ENCODE data around the gene IL17REL.

IL17REL gene

GRCh38 chr22:49966041-49966773, 46.4 kb downstream of the IL17REL start:
- no peak for DNase-seq

GRCh38 chr22:49965091-49966040, 47.2 kb downstream of the IL17REL start:
- DNase-seq, result no peak

GRCh38 chr22:49964136-49965090, 48.2 kb downstream of the IL17REL start:
- no peak for DNase-seq

GRCh38 chr22:49963647-49964026, 48.9 kb downstream of the IL17REL start:
- DNase-seq, result no peak

GRCh38 chr22:49962751-49963646, 49.6 kb downstream of the IL17REL start:
- no peak for DNase-seq

GRCh38 chr22:49962012-49962750, 50.4 kb downstream of the IL17REL start:
- no peak for DNase-seq

GRCh38 chr22:49961601-49962011, 51.0 kb downstream of the IL17REL start:
- DNase-seq, result no peak

GRCh38 chr22:49961005-49961600, 51.5 kb downstream of the IL17REL start:
- no peak for DNase-seq

GRCh38 chr22:49960159-49961004, 52.2 kb downstream of the IL17REL start, which contains the start of gene PIM3:
PIM3 (plus strand) TSS chr22:49960772; CDS start chr22:49960948, 176 bp downstream.
- peak; percentile 88 for DNase-seq

GRCh38 chr22:49959782-49960158, 52.8 kb downstream of the IL17REL start:
- no peak for DNase-seq

- no peak for DNase-seq
These were observed 53.4 kb downstream of the IL17REL start for GRCh38 chr22:49958931-49959781.

GRCh38 chr22:49958366-49958921, 54.1 kb downstream of the IL17REL start:
- DNase-seq, result no peak

GRCh38 chr22:49957826-49958365, 54.7 kb downstream of the IL17REL start:
- no peak for DNase-seq

GRCh38 chr22:49956914-49957825, 55.4 kb downstream of the IL17REL start:
- DNase-seq, result no peak

GRCh38 chr22:49956418-49956770, 56.2 kb downstream of the IL17REL start:
- no peak for DNase-seq

- DNase-seq, result no peak
These were observed 56.8 kb downstream of the IL17REL start for GRCh38 chr22:49955581-49956417.

All from NCI-H446 treated with DMSO at 0.1 percent for 48 hours (cell line).